Mesendoderm (in vitro differentiated cells): ENCODE results near the gene NEGR1.

Experiments
- DNase-seq: peaks from one replicate; pipeline ENCODE4 v3.0.0; 2013
- H2AK5ac ChIP-seq: 2 replicates; pipeline ENCODE4 v1.6.1; 2013; ENCODE audit warnings: low read length, inconsistent platforms
- H2BK120ac ChIP-seq: 2 replicates; pipeline ENCODE4 v1.6.1; 2013; ENCODE audit warnings: low read depth, mild to moderate bottlenecking, low read length, moderate library complexity, mixed read lengths
- H2BK15ac ChIP-seq: replicated peaks from 2 replicates; pipeline ENCODE4 v1.6.1; 2013; ENCODE audit warnings: low read depth, mild to moderate bottlenecking, moderate library complexity
- H2BK5ac ChIP-seq: 2 replicates; pipeline ENCODE4 v1.6.1; 2013; ENCODE audit warnings: low read length, inconsistent platforms
- H3K18ac ChIP-seq: 2 replicates; pipeline ENCODE4 v1.6.1; 2013; ENCODE audit warnings: mild to moderate bottlenecking, low read length, mixed read lengths
- H3K23ac ChIP-seq: one replicate; pipeline ENCODE4 v1.6.1; 2013; ENCODE audit warnings: low read length
- H3K27ac ChIP-seq: 2 replicates; pipeline ENCODE4 v1.5.1; 2013; ENCODE audit warnings: low read depth, mild to moderate bottlenecking, inconsistent platforms, low read length, moderate library complexity
- H3K27me3 ChIP-seq: 2 replicates; pipeline ENCODE4 v1.6.1; 2013; ENCODE audit warnings: low read length, control low read depth, mild to moderate bottlenecking, inconsistent platforms; ENCODE audit not compliant: insufficient read depth, poor library complexity
- H3K36me3 ChIP-seq: 2 replicates; pipeline ENCODE4 v1.6.1; 2013; ENCODE audit warnings: low read length, inconsistent platforms; ENCODE audit not compliant: control insufficient read depth, insufficient read depth
- H3K4ac ChIP-seq: one replicate; pipeline ENCODE4 v1.6.1; 2013; ENCODE audit warnings: low read depth, mild to moderate bottlenecking, low read length, moderate library complexity
- H3K4me1 ChIP-seq: 2 replicates; pipeline ENCODE4 v1.6.1; 2013; ENCODE audit warnings: low read depth, low read length, inconsistent platforms; ENCODE audit not compliant: control insufficient read depth
- H3K4me2 ChIP-seq: 2 replicates; pipeline ENCODE4 v1.6.1; 2013; ENCODE audit warnings: low read length
- H3K4me3 ChIP-seq: 2 replicates; pipeline ENCODE4 v1.5.1; 2013; ENCODE audit warnings: mild to moderate bottlenecking, low read length
- H3K56ac ChIP-seq: one replicate; pipeline ENCODE4 v1.6.1; 2013; ENCODE audit warnings: low read length
- H3K79me1 ChIP-seq: 2 replicates; pipeline ENCODE4 v1.6.1; 2013; ENCODE audit warnings: low read length, inconsistent platforms
- H3K79me2 ChIP-seq: 2 replicates; pipeline ENCODE4 v1.6.1; 2013; ENCODE audit warnings: mild to moderate bottlenecking, low read length; ENCODE audit not compliant: control insufficient read depth, insufficient read depth
- H3K9ac ChIP-seq: 2 replicates; pipeline ENCODE4 v1.6.1; 2013; ENCODE audit warnings: low read length, inconsistent platforms
- H4K5ac ChIP-seq: one replicate; pipeline ENCODE4 v1.6.1; 2013; ENCODE audit warnings: low read length
- H4K8ac ChIP-seq: one replicate; pipeline ENCODE4 v1.6.1; 2013; ENCODE audit warnings: low read depth, mild to moderate bottlenecking, control low read depth, low read length, moderate library complexity
- WGBS: extraction: QIAGEN DNeasy Blood & Tissue Kit; methylation state at CpG from one replicate; pipeline ENCODE4 v1.1.7; 2013; ENCODE audit warnings: low lambda C conversion rate, missing lambda C conversion rate; ENCODE audit not compliant: insufficient coverage; ENCODE audit errors: extremely low coverage; 5-methylcytosine and 5-hydroxymethylcytosine counted together

Gene NEGR1

DNA sequence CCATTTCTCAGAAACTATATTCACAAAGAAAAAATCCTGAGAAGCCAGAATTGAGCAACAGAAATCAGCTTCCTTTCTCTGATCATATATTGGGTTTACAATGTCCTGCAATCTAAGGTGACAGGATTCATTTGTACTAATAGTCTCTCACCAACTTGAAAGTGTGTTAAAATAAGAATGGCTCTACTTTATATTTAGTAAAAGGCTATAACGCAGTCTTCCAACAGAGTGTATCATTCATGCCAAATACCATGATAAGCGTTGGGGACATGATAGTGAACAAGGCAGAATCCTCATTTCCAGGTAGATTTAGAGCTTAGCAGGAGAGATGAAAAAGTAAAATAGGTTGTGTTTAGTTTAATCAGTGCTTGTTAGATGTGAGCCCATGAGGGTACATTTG lies 682.3 kb downstream of the NEGR1 start:
- Histone ChIP-seq H3K79me2 (no peaks in the 10 kb centered on the region), H4K5ac (no peak overlapping the region), H3K9ac (no peak overlapping the region), H3K4me1 (no peaks in the 10 kb centered on the region), H4K8ac (no peak overlapping the region), H3K23ac (no peak overlapping the region), H3K4ac (no peak overlapping the region), H2AK5ac (no peak overlapping the region), H2BK120ac (no peak overlapping the region), H3K4me2 (no peak overlapping the region), H3K79me1 (no peaks in the 10 kb centered on the region), H2BK5ac (no peak overlapping the region), H3K18ac (no peak overlapping the region), H3K27me3 (no peaks in the 10 kb centered on the region), H3K4me3 (no peak overlapping the region), H3K56ac (no peak overlapping the region), H3K36me3 (no peaks in the 10 kb centered on the region), H2BK15ac (no peak overlapping the region), H3K27ac (no peak overlapping the region)
- DNase-seq = no peak
- no CpG with 5 or more reads among the region's 2 CpGs for WGBS

DNA sequence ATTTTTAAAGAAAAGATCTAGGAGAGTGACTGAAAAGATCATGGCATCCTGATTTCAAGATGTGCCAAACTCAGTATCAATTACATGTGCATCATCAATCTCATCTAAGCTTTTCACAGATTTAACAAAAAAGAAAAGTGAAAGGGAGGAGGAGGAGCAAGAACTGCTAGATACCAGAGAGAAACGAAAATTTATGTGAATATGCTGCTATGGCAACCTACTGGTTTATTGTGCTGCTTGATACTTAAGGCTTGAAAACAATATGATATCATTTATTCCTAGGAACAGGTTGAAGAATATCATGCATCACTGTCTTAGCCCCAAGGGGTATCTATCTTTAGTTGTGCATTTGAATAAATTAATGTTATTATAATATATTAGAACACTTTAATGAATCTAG lies 683.0 kb downstream of the NEGR1 start:
- no peak overlapping the region for H2BK5ac ChIP-seq
- H2BK15ac ChIP-seq = no peak overlapping the region
- H3K9ac ChIP-seq = no peak overlapping the region
- H2AK5ac ChIP-seq = no peak overlapping the region
- no peak overlapping the region for H2BK120ac ChIP-seq
- WGBS = no CpG with 5 or more reads among the region's 1 CpG
- H3K4ac ChIP-seq = no peak overlapping the region
- H4K5ac ChIP-seq = no peak overlapping the region
- no peak overlapping the region for H3K18ac ChIP-seq
- H4K8ac ChIP-seq = no peak overlapping the region
- no peak for DNase-seq
- no peak overlapping the region for H3K4me3 ChIP-seq
- no peak overlapping the region for H3K4me2 ChIP-seq
- no peaks in the 10 kb centered on the region for H3K36me3 ChIP-seq
- H3K4me1 ChIP-seq = no peaks in the 10 kb centered on the region
- no peak overlapping the region for H3K27ac ChIP-seq
- no peaks in the 10 kb centered on the region for H3K79me2 ChIP-seq
- no peaks in the 10 kb centered on the region for H3K27me3 ChIP-seq
- H3K23ac ChIP-seq = no peak overlapping the region
- no peaks in the 10 kb centered on the region for H3K79me1 ChIP-seq
- H3K56ac ChIP-seq = no peak overlapping the region

DNA sequence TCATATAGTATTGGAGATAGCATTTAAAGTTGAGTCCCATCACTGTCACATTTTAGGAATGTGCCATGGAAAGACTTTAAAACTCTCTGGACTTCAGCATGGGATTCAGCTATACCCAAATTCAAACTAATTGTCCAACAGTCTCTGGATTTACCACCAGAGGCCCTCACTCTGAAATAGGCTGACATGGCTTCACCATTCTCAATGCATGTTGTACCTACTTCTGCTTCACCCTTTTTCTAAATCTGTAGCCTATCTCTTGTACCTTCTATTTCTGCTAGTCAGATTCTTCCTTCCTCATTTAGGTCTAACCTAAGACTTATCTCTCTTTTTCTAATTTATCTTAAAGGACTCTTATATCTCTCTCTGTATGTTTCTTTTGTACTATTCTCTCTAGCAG lies 688.8 kb downstream of the NEGR1 start:
- Histone ChIP-seq H3K36me3 (no peaks in the 10 kb centered on the region), H3K79me2 (no peaks in the 10 kb centered on the region), H2AK5ac (no peak overlapping the region), H3K4ac (no peak overlapping the region), H3K79me1 (no peaks in the 10 kb centered on the region), H3K4me2 (no peak overlapping the region), H2BK5ac (no peak overlapping the region), H4K8ac (no peak overlapping the region), H2BK120ac (no peak overlapping the region), H3K4me1 (no peaks in the 10 kb centered on the region), H3K27me3 (no peaks in the 10 kb centered on the region), H2BK15ac (no peak overlapping the region), H4K5ac (no peak overlapping the region), H3K56ac (no peak overlapping the region), H3K27ac (no peak overlapping the region), H3K4me3 (no peak overlapping the region), H3K9ac (no peak overlapping the region), H3K18ac (no peak overlapping the region), H3K23ac (no peak overlapping the region)
- DNase-seq = peak; percentile 31

DNA sequence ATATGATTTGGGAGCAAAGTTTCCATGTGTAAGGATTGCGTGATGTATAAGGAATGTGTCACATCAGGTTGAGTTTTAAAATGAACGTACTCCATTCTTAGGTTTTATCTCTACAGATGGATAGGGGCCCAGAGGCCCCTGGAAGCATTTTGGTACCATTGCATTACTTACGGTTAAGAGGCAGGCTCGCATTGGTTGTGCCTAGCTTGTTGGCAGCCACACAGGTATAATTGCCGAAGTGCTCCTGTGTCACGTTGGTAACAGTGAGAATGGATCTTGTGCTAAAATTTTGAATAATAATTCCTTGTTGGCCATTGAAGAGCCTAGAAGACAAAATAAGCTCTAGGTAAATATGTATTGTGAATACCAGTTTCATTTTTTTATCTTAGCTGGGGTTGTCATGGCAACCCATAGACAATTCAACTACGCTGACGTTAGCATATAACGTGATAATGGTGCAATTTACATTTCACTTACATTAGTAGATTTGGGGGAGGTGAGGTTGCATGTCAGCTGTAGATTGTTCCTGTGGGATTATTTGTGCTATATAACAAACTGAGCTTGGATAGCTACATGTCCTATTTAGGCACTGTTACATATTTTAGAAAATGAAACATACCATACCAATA lies 689.6 kb downstream of the NEGR1 start:
- Histone ChIP-seq H4K5ac (no peak overlapping the region), H3K18ac (no peak overlapping the region), H2BK5ac (no peak overlapping the region), H2AK5ac (no peak overlapping the region), H3K4me2 (no peak overlapping the region), H3K27ac (no peak overlapping the region), H2BK120ac (no peak overlapping the region), H4K8ac (no peak overlapping the region), H3K4ac (no peak overlapping the region), H3K4me3 (no peak overlapping the region), H3K9ac (no peak overlapping the region), H3K4me1 (no peaks in the 10 kb centered on the region), H3K23ac (no peak overlapping the region), H2BK15ac (no peak overlapping the region), H3K79me2 (no peaks in the 10 kb centered on the region), H3K79me1 (no peaks in the 10 kb centered on the region), H3K27me3 (no peaks in the 10 kb centered on the region), H3K56ac (no peak overlapping the region), H3K36me3 (no peaks in the 10 kb centered on the region)
- no CpG with 5 or more reads among the region's 9 CpGs for WGBS
- DNase-seq = no peak

DNA sequence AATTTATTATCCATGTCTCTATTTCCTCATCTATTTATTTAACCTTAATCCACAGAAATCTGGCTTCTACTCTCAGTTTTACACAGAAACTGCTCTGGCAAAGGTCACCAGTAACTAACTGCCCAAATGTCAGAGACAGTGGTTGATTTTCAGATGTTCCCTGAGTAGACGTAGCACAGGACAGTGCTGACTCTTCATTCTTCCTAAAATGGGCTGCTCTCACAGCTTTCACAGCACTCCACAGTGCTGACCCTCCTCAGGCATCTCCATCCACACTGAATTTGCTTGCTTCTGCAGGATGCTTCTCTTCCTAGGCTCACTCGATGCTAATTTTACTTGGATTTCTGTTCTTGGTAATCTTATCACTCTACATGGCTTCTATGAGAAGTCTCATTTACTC lies 693.3 kb downstream of the NEGR1 start:
- H3K79me2 ChIP-seq = no peaks in the 10 kb centered on the region
- H4K8ac ChIP-seq = no peak overlapping the region
- H2BK120ac ChIP-seq = no peak overlapping the region
- H3K4me1 ChIP-seq = no peaks in the 10 kb centered on the region
- H4K5ac ChIP-seq = no peak overlapping the region
- no peak overlapping the region for H3K4me3 ChIP-seq
- H2AK5ac ChIP-seq = no peak overlapping the region
- H3K23ac ChIP-seq = no peak overlapping the region
- H3K79me1 ChIP-seq = no peaks in the 10 kb centered on the region
- no peaks in the 10 kb centered on the region for H3K36me3 ChIP-seq
- no peak overlapping the region for H3K27ac ChIP-seq
- H3K9ac ChIP-seq = no peak overlapping the region
- DNase-seq = no peak
- H2BK5ac ChIP-seq = no peak overlapping the region
- no CpG with 5 or more reads among the region's 2 CpGs for WGBS
- no peak overlapping the region for H2BK15ac ChIP-seq
- no peak overlapping the region for H3K4ac ChIP-seq
- no peaks in the 10 kb centered on the region for H3K27me3 ChIP-seq
- H3K4me2 ChIP-seq = no peak overlapping the region
- H3K56ac ChIP-seq = no peak overlapping the region
- H3K18ac ChIP-seq = no peak overlapping the region

DNA sequence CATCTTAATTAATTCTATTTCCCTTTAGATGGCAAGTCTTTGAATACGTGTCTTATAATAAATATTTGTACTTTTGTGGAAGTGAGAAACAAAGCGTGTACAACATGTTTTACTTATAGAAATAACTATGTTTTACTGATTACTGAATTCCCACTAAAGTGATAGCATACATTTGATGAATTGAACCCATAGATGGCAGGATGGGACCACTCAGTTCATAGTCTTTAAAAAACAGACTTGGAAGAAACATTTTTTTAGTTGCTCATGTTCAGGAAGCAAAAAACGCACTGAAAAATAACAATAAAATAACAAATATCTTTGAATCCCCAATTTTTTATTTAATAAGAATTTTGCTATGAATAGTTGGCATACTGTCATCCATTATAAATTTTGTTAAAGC lies 694.4 kb downstream of the NEGR1 start:
- H2AK5ac ChIP-seq = no peak overlapping the region
- no peak overlapping the region for H3K9ac ChIP-seq
- no peak overlapping the region for H3K4me3 ChIP-seq
- WGBS = no CpG with 5 or more reads among the region's 3 CpGs
- H2BK120ac ChIP-seq = no peak overlapping the region
- no peak overlapping the region for H3K4ac ChIP-seq
- no peak overlapping the region for H3K4me2 ChIP-seq
- H3K23ac ChIP-seq = no peak overlapping the region
- no peaks in the 10 kb centered on the region for H3K4me1 ChIP-seq
- no peak overlapping the region for H3K27ac ChIP-seq
- no peak overlapping the region for H4K5ac ChIP-seq
- no peaks in the 10 kb centered on the region for H3K79me2 ChIP-seq
- H3K56ac ChIP-seq = no peak overlapping the region
- no peaks in the 10 kb centered on the region for H3K79me1 ChIP-seq
- H4K8ac ChIP-seq = no peak overlapping the region
- no peaks in the 10 kb centered on the region for H3K36me3 ChIP-seq
- DNase-seq = peak; percentile 5
- no peak overlapping the region for H2BK5ac ChIP-seq
- no peaks in the 10 kb centered on the region for H3K27me3 ChIP-seq
- H2BK15ac ChIP-seq = no peak overlapping the region
- H3K18ac ChIP-seq = no peak overlapping the region
